ENCODE results near the gene ELAPOR1.

- no peak for TF ChIP-seq EZH2 (optimal IDR thresholded peaks at IDR 0.05; ENCODE audit: low read depth, low read length)
- TF ChIP-seq CTCF (IDR thresholded peaks at IDR 0.05; ENCODE audit: low read length): no peak
- no peak for TF ChIP-seq EZH2phosphoT487 (IDR thresholded peaks at IDR 0.05; ENCODE audit: low read length)
Measured at GRCh38 chr1:109133815-109134214, 19.9 kb downstream of the ELAPOR1 start.
